Measurements from ENCODE around the gene STK24. TPM values are rescaled to one million over a fixed set of nuclear protein-coding genes. Genes with fewer than 3 reads are reported as not detected.

STK24 gene
- total RNA-seq, 3 donors from 2014 or later, result 190 to 210 (median 204) TPM

DNA sequence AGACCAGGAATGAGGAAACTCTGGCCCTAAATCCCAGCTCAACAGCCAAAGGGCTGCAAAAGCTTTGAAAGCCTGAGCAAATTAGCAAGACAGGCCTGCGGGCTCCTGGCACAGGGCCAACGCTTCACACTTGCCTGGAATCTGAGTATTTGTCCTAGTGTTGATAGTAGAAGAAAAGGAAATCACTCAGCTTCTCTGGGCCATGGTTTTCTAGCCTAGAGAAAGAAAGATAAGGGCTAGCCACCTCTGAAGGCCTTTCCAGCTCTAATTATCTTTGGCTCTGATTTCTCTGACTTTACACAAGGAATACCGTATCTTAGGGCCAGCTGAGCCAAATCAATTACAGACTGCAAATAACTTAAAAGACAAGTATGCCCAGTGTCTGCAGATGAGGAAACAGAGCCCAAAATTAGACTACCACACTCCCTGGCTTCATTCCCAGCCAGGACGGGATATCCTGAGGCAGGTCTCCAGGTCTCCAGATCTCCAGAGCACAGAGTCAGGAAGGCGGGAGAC lies 69.6 kb downstream of the STK24 start:
- intact Hi-C loops (cut with DNase I, micrococcal nuclease), result no loop called here
- Histone ChIP-seq H3K9me3 (no peaks in the 10 kb centered on the region), H3K4me3 (no peak overlapping the region), H3K36me3 (ENCODE audit: low read depth) (no peaks in the 10 kb centered on the region), H3K4me1 (ENCODE audit: low read depth) (peaks cover 67% of the 10 kb centered on the region)
- ATAC-seq, result peak; percentile 37
- DNase-seq, result peak; percentile 63 to 68 (median 66)
- TF ChIP-seq, protein P1, sequence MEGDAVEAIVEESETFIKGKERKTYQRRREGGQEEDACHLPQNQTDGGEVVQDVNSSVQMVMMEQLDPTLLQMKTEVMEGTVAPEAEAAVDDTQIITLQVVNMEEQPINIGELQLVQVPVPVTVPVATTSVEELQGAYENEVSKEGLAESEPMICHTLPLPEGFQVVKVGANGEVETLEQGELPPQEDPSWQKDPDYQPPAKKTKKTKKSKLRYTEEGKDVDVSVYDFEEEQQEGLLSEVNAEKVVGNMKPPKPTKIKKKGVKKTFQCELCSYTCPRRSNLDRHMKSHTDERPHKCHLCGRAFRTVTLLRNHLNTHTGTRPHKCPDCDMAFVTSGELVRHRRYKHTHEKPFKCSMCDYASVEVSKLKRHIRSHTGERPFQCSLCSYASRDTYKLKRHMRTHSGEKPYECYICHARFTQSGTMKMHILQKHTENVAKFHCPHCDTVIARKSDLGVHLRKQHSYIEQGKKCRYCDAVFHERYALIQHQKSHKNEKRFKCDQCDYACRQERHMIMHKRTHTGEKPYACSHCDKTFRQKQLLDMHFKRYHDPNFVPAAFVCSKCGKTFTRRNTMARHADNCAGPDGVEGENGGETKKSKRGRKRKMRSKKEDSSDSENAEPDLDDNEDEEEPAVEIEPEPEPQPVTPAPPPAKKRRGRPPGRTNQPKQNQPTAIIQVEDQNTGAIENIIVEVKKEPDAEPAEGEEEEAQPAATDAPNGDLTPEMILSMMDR (IDR thresholded peaks at IDR 0.05), result no peak

DNA sequence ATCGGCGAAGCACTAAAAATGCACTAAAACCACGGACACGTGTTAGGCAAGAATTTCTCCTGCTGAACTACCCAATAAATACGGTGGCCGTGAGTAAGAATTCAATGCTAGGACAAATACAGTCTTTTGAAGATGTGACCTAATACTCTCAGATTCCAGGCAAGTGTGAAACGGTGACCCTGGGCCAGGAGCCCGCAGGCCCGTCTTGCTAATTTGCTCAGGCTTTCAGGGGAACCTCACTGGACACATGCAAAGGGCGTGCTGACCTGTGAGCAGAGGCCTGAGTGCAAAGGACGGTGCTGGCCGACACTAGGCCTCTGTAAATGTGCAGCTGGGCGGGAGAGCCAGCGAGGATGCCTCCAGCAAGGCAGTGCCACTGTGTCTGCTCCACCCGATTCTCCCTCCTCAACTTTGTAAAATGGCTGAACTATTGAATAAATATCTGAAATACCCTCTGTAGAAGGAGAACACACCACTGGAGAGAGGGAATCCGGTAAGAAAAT lies 70.1 kb downstream of the STK24 start:
- no peak overlapping the region for H3K4me3 ChIP-seq
- intact Hi-C loops (cut with DNase I, micrococcal nuclease), result no loop called here
- peaks cover 69% of the 10 kb centered on the region for H3K4me1 ChIP-seq (ENCODE audit: low read depth)
- DNase-seq, result no peak
- ATAC-seq, result no peak
- no peaks in the 10 kb centered on the region for H3K36me3 ChIP-seq (ENCODE audit: low read depth)
- no peaks in the 10 kb centered on the region for H3K9me3 ChIP-seq
- TF ChIP-seq, protein P1 (IDR thresholded peaks at IDR 0.05), result no peak

GRCh38 chr13:98506322-98506721 lies 70.6 kb downstream of the STK24 start:
- peaks cover 70% of the 10 kb centered on the region for H3K4me1 ChIP-seq (ENCODE audit: low read depth)
- TF ChIP-seq, protein P1 (IDR thresholded peaks at IDR 0.05), result no peak
- H3K9me3 ChIP-seq, result no peaks in the 10 kb centered on the region
- ATAC-seq (no peak), DNase-seq (no peak)
- no peaks in the 10 kb centered on the region for H3K36me3 ChIP-seq (ENCODE audit: low read depth)
- intact Hi-C loops (cut with DNase I, micrococcal nuclease), result no loop called here
- H3K4me3 ChIP-seq, result no peak overlapping the region

GRCh38 chr13:98505217-98505616 lies 71.7 kb downstream of the STK24 start:
- intact Hi-C loops (cut with DNase I, micrococcal nuclease), result no loop called here
- no peaks in the 10 kb centered on the region for H3K9me3 ChIP-seq
- ATAC-seq (no peak), DNase-seq (no peak)
- TF ChIP-seq, protein P1 (IDR thresholded peaks at IDR 0.05), result no peak
- H3K36me3 ChIP-seq (ENCODE audit: low read depth), result no peaks in the 10 kb centered on the region
- no peak overlapping the region for H3K4me3 ChIP-seq
- peaks cover 66% of the 10 kb centered on the region for H3K4me1 ChIP-seq (ENCODE audit: low read depth)

DNA sequence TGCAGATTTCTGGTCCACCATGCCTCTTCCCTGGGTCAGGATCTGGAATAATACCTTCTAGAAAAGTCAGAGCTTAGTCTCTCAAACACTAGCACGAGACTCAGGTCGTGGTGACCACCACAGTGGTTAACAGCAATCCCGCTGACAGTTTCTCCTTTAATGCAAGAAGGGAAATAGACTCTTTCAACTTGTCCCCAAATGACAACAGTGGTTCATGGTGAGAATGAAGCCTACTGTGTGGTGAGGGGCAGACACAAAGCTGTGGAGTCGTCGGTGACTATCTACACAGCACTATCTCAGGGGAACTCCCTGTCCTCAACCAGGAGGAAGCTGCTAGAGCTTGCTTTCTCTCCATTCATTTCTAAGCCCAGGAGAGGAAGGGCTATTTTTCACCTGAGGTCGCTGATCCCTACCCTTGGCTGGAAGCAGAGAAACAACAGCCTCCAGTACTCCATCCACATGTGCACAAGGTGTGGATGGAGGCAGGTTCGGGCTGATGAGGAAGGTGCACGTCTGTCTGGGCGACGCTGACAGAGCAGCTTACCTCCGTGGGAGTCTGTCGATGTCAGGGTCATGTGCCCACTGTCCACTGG lies 72.4 kb downstream of the STK24 start:
- TF ChIP-seq, protein P1 (IDR thresholded peaks at IDR 0.05), result no peak
- intact Hi-C loops (cut with DNase I, micrococcal nuclease), result no loop called here
- no peaks in the 10 kb centered on the region for H3K36me3 ChIP-seq (ENCODE audit: low read depth)
- ATAC-seq (peak; percentile 17), DNase-seq (no peak)
- no peaks in the 10 kb centered on the region for H3K9me3 ChIP-seq
- H3K4me3 ChIP-seq, result no peak overlapping the region
- H3K4me1 ChIP-seq (ENCODE audit: low read depth), result peaks cover 59% of the 10 kb centered on the region
